Measurements from ENCODE around the gene CACNA2D3. TPM values are rescaled to one million over a fixed set of nuclear protein-coding genes. Genes with fewer than 3 reads are reported as not detected.

CACNA2D3 gene
- total and polyA plus RNA-seq, 9 donors: 1.4 to 3.1 (median 2.3) TPM

- no CpG with 5 or more reads among the region's 2 CpGs for WGBS (ENCODE audit: insufficient coverage)
- no peak overlapping the region for H3K4me3 ChIP-seq (ENCODE audit: low read length)
- no peaks in the 10 kb centered on the region for H3K9me3 ChIP-seq (replicated peaks; ENCODE audit: control insufficient read depth, low read depth, low read length)
- H3K27ac ChIP-seq (ENCODE audit: low read length): no peak overlapping the region
- no peak for DNase-seq
- H3K4me1 ChIP-seq (ENCODE audit: control insufficient read depth, insufficient read depth, low read length): no peaks in the 10 kb centered on the region
- H3K27me3 ChIP-seq (ENCODE audit: control insufficient read depth, insufficient read depth, low read length): no peaks in the 10 kb centered on the region
- H3K36me3 ChIP-seq (ENCODE audit: control insufficient read depth, insufficient read depth, low read length): no peaks in the 10 kb centered on the region
Observed at GRCh38 chr3:54777141-54777540, 654.8 kb downstream of the CACNA2D3 start.

GRCh38 chr3:54780336-54780735 lies 658.0 kb downstream of the CACNA2D3 start:
- no peak for DNase-seq
- Histone ChIP-seq H3K36me3 (ENCODE audit: control insufficient read depth, insufficient read depth, low read length) (no peaks in the 10 kb centered on the region), H3K27ac (ENCODE audit: low read length) (no peak overlapping the region), H3K4me1 (ENCODE audit: control insufficient read depth, insufficient read depth, low read length) (no peaks in the 10 kb centered on the region), H3K9me3 (replicated peaks; ENCODE audit: control insufficient read depth, low read depth, low read length) (no peaks in the 10 kb centered on the region), H3K4me3 (ENCODE audit: low read length) (no peak overlapping the region), H3K27me3 (ENCODE audit: control insufficient read depth, insufficient read depth, low read length) (no peaks in the 10 kb centered on the region)

GRCh38 chr3:54781728-54782127 lies 659.4 kb downstream of the CACNA2D3 start:
- no peak for DNase-seq
- Histone ChIP-seq H3K27ac (ENCODE audit: low read length) (no peak overlapping the region), H3K36me3 (ENCODE audit: control insufficient read depth, insufficient read depth, low read length) (no peaks in the 10 kb centered on the region), H3K9me3 (replicated peaks; ENCODE audit: control insufficient read depth, low read depth, low read length) (no peaks in the 10 kb centered on the region), H3K27me3 (ENCODE audit: control insufficient read depth, insufficient read depth, low read length) (no peaks in the 10 kb centered on the region), H3K4me1 (ENCODE audit: control insufficient read depth, insufficient read depth, low read length) (no peaks in the 10 kb centered on the region), H3K4me3 (ENCODE audit: low read length) (no peak overlapping the region)
- 33% methylated on average over 1 of the region's 1 CpG for WGBS (ENCODE audit: insufficient coverage)

- Histone ChIP-seq H3K27ac (ENCODE audit: low read length) (no peak overlapping the region), H3K4me1 (ENCODE audit: control insufficient read depth, insufficient read depth, low read length) (no peaks in the 10 kb centered on the region), H3K36me3 (ENCODE audit: control insufficient read depth, insufficient read depth, low read length) (no peaks in the 10 kb centered on the region), H3K9me3 (replicated peaks; ENCODE audit: control insufficient read depth, low read depth, low read length) (peaks cover 2% of the 10 kb centered on the region), H3K4me3 (ENCODE audit: low read length) (no peak overlapping the region), H3K27me3 (ENCODE audit: control insufficient read depth, insufficient read depth, low read length) (no peaks in the 10 kb centered on the region)
- DNase-seq: no peak
Observed at GRCh38 chr3:54783611-54784010, 661.3 kb downstream of the CACNA2D3 start.

GRCh38 chr3:54784021-54784420 lies 661.7 kb downstream of the CACNA2D3 start:
- DNase-seq: no peak
- H3K4me1 ChIP-seq (ENCODE audit: control insufficient read depth, insufficient read depth, low read length): no peaks in the 10 kb centered on the region
- H3K4me3 ChIP-seq (ENCODE audit: low read length): no peak overlapping the region
- WGBS (ENCODE audit: insufficient coverage): 63% methylated on average over 4 of the region's 5 CpGs
- no peaks in the 10 kb centered on the region for H3K27me3 ChIP-seq (ENCODE audit: control insufficient read depth, insufficient read depth, low read length)
- H3K36me3 ChIP-seq (ENCODE audit: control insufficient read depth, insufficient read depth, low read length): no peaks in the 10 kb centered on the region
- H3K9me3 ChIP-seq (replicated peaks; ENCODE audit: control insufficient read depth, low read depth, low read length): peaks cover 2% of the 10 kb centered on the region
- no peak overlapping the region for H3K27ac ChIP-seq (ENCODE audit: low read length)

- H3K27ac ChIP-seq (ENCODE audit: low read length): no peak overlapping the region
- no CpG with 5 or more reads among the region's 3 CpGs for WGBS (ENCODE audit: insufficient coverage)
- DNase-seq: no peak
- peaks cover 2% of the 10 kb centered on the region for H3K9me3 ChIP-seq (replicated peaks; ENCODE audit: control insufficient read depth, low read depth, low read length)
- no peaks in the 10 kb centered on the region for H3K27me3 ChIP-seq (ENCODE audit: control insufficient read depth, insufficient read depth, low read length)
- no peaks in the 10 kb centered on the region for H3K36me3 ChIP-seq (ENCODE audit: control insufficient read depth, insufficient read depth, low read length)
- H3K4me1 ChIP-seq (ENCODE audit: control insufficient read depth, insufficient read depth, low read length): no peaks in the 10 kb centered on the region
- H3K4me3 ChIP-seq (ENCODE audit: low read length): no peak overlapping the region
Observed at GRCh38 chr3:54785976-54786375, 663.6 kb downstream of the CACNA2D3 start.

GRCh38 chr3:54790051-54790450 lies 667.7 kb downstream of the CACNA2D3 start:
- H3K4me1 ChIP-seq (ENCODE audit: control insufficient read depth, insufficient read depth, low read length): no peaks in the 10 kb centered on the region
- H3K27ac ChIP-seq (ENCODE audit: low read length): no peak overlapping the region
- peaks cover 5% of the 10 kb centered on the region for H3K9me3 ChIP-seq (replicated peaks; ENCODE audit: control insufficient read depth, low read depth, low read length)
- no peaks in the 10 kb centered on the region for H3K36me3 ChIP-seq (ENCODE audit: control insufficient read depth, insufficient read depth, low read length)
- H3K27me3 ChIP-seq (ENCODE audit: control insufficient read depth, insufficient read depth, low read length): no peaks in the 10 kb centered on the region
- no peak overlapping the region for H3K4me3 ChIP-seq (ENCODE audit: low read length)
- no peak for DNase-seq
- no CpG with 5 or more reads among the region's 3 CpGs for WGBS (ENCODE audit: insufficient coverage)

GRCh38 chr3:54791501-54792156 lies 669.3 kb downstream of the CACNA2D3 start:
- H3K27me3 ChIP-seq (ENCODE audit: control insufficient read depth, insufficient read depth, low read length): no peaks in the 10 kb centered on the region
- H3K36me3 ChIP-seq (ENCODE audit: control insufficient read depth, insufficient read depth, low read length): no peaks in the 10 kb centered on the region
- H3K4me3 ChIP-seq (ENCODE audit: low read length): no peak overlapping the region
- H3K9me3 ChIP-seq (replicated peaks; ENCODE audit: control insufficient read depth, low read depth, low read length): peaks cover 5% of the 10 kb centered on the region
- no peaks in the 10 kb centered on the region for H3K4me1 ChIP-seq (ENCODE audit: control insufficient read depth, insufficient read depth, low read length)
- WGBS (ENCODE audit: insufficient coverage): 86% methylated on average over 1 of the region's 2 CpGs
- H3K27ac ChIP-seq (ENCODE audit: low read length): no peak overlapping the region
- DNase-seq: no peak

GRCh38 chr3:54792584-54792983 lies 670.2 kb downstream of the CACNA2D3 start:
- no peak overlapping the region for H3K4me3 ChIP-seq (ENCODE audit: low read length)
- WGBS (ENCODE audit: insufficient coverage): 75% methylated on average over 2 of the region's 4 CpGs
- H3K9me3 ChIP-seq (replicated peaks; ENCODE audit: control insufficient read depth, low read depth, low read length): peaks cover 5% of the 10 kb centered on the region
- H3K36me3 ChIP-seq (ENCODE audit: control insufficient read depth, insufficient read depth, low read length): no peaks in the 10 kb centered on the region
- no peak overlapping the region for H3K27ac ChIP-seq (ENCODE audit: low read length)
- DNase-seq: no peak
- no peaks in the 10 kb centered on the region for H3K4me1 ChIP-seq (ENCODE audit: control insufficient read depth, insufficient read depth, low read length)
- H3K27me3 ChIP-seq (ENCODE audit: control insufficient read depth, insufficient read depth, low read length): no peaks in the 10 kb centered on the region

- Histone ChIP-seq H3K27me3 (ENCODE audit: control insufficient read depth, insufficient read depth, low read length) (no peaks in the 10 kb centered on the region), H3K4me1 (ENCODE audit: control insufficient read depth, insufficient read depth, low read length) (no peaks in the 10 kb centered on the region), H3K36me3 (ENCODE audit: control insufficient read depth, insufficient read depth, low read length) (no peaks in the 10 kb centered on the region), H3K27ac (ENCODE audit: low read length) (no peak overlapping the region), H3K4me3 (ENCODE audit: low read length) (no peak overlapping the region), H3K9me3 (replicated peaks; ENCODE audit: control insufficient read depth, low read depth, low read length) (peaks cover 3% of the 10 kb centered on the region)
- DNase-seq: peak; percentile 33
- no CpG with 5 or more reads among the region's 6 CpGs for WGBS (ENCODE audit: insufficient coverage)
Observed at GRCh38 chr3:54793171-54793570, 670.8 kb downstream of the CACNA2D3 start.

- no peak overlapping the region for H3K27ac ChIP-seq (ENCODE audit: low read length)
- H3K4me1 ChIP-seq (ENCODE audit: control insufficient read depth, insufficient read depth, low read length): no peaks in the 10 kb centered on the region
- H3K27me3 ChIP-seq (ENCODE audit: control insufficient read depth, insufficient read depth, low read length): no peaks in the 10 kb centered on the region
- no peaks in the 10 kb centered on the region for H3K36me3 ChIP-seq (ENCODE audit: control insufficient read depth, insufficient read depth, low read length)
- no peak for DNase-seq
- peaks cover 3% of the 10 kb centered on the region for H3K9me3 ChIP-seq (replicated peaks; ENCODE audit: control insufficient read depth, low read depth, low read length)
- no peak overlapping the region for H3K4me3 ChIP-seq (ENCODE audit: low read length)
- no CpG with 5 or more reads among the region's 2 CpGs for WGBS (ENCODE audit: insufficient coverage)
Observed at GRCh38 chr3:54797111-54797510, 674.8 kb downstream of the CACNA2D3 start.

Measured in muscle of leg (tissue), 11 donors.